Endodermal cell (in vitro differentiated cells): Measurements from ENCODE around the gene RBMS1. TPM values are rescaled to one million over a fixed set of nuclear protein-coding genes. Genes with fewer than 3 reads are reported as not detected.

Source experiments
- DNase-seq: peaks from one replicate; pipeline ENCODE4 v3.0.0-alpha.2; 2017
- H3K27ac ChIP-seq: 2 replicates; pipeline ENCODE4 v1.5.1; 2013; ENCODE audit warnings: mild to moderate bottlenecking, low read depth, low read length, moderate library complexity
- H3K27me3 ChIP-seq: 2 replicates; pipeline ENCODE4 v1.6.1; 2013; ENCODE audit warnings: mild to moderate bottlenecking, low read length, moderate library complexity; ENCODE audit not compliant: insufficient read depth, control insufficient read depth, poor library complexity, severe bottlenecking
- H3K36me3 ChIP-seq: 2 replicates; pipeline ENCODE4 v1.7.0; 2013; ENCODE audit warnings: mild to moderate bottlenecking, low read length, moderate library complexity; ENCODE audit not compliant: control insufficient read depth, insufficient read depth
- H3K4me1 ChIP-seq: one replicate; pipeline ENCODE4 v1.7.0; 2013; ENCODE audit warnings: low read length; ENCODE audit not compliant: control insufficient read depth, insufficient read depth
- H3K4me3 ChIP-seq: 2 replicates; pipeline ENCODE4 v1.5.1; 2013; ENCODE audit warnings: mild to moderate bottlenecking, low read length, moderate library complexity
- H3K9ac ChIP-seq: 2 replicates; pipeline ENCODE4 v1.6.1; 2013; ENCODE audit warnings: mild to moderate bottlenecking, low read length, moderate library complexity; ENCODE audit not compliant: poor library complexity, severe bottlenecking; ENCODE audit errors: extremely low read depth
- H3K9me3 ChIP-seq: 2 replicates; pipeline ENCODE4 v1.6.1; 2013; ENCODE audit warnings: mild to moderate bottlenecking, low read length, moderate library complexity; ENCODE audit not compliant: control insufficient read depth
- H3K27ac Mint-ChIP-seq: 2 replicates; pipeline ENCODE4 v1.8.0; 2020; ENCODE audit warnings: mixed read lengths
- H3K27me3 Mint-ChIP-seq: 2 replicates; pipeline ENCODE4 v1.8.0; 2021; ENCODE audit warnings: mild to moderate bottlenecking, mixed read lengths; ENCODE audit not compliant: insufficient read depth
- H3K36me3 Mint-ChIP-seq: 2 replicates; pipeline ENCODE4 v1.8.0; 2020; ENCODE audit warnings: low read depth, mixed read lengths
- H3K4me1 Mint-ChIP-seq: 2 replicates; pipeline ENCODE4 v1.8.0; 2020; ENCODE audit warnings: mixed read lengths
- H3K4me3 Mint-ChIP-seq: 2 replicates; pipeline ENCODE4 v1.8.0; 2020; ENCODE audit warnings: mild to moderate bottlenecking, moderate library complexity, mixed read lengths
- H3K9me3 Mint-ChIP-seq: 2 replicates; pipeline ENCODE4 v1.8.0; 2020; ENCODE audit warnings: mild to moderate bottlenecking, mixed read lengths
- WGBS, 2 experiments: methylation state at CpG; one replicate each; pipeline versions ENCODE4 v1.1.5 to v1.1.7; 2013; ENCODE audit warnings: missing lambda C conversion rate in 2 of 2, mixed read lengths in 1 of 2; ENCODE audit not compliant: insufficient coverage in 1 of 2, insufficient read length in 1 of 2; 5-methylcytosine and 5-hydroxymethylcytosine counted together
- total RNA-seq, 2 donors: library from RNA; stranded (reverse); fragmentation: NEBNext Ultra II Directional in 1 of 2; extraction: Animal tissue kit (Norgen Biotek cat#: 25700) in 1 of 2; gene quantifications; 2 replicates in 1 of 2; 3 replicates in 1 of 2; pipeline ENCODE4 v1.2.1, GENCODE V29; 2021
- TF ChIP-seq, protein P1 (sequence below): fragments of 200-600 bp; sonication (generic); conservative IDR thresholded peaks from 2 replicates; pipeline ENCODE4 v1.5.0; 2021; ENCODE audit warnings: antibody characterized with exemption, mild to moderate bottlenecking

Gene RBMS1
- total RNA-seq, 2 donors from 2014 or later = 90.7 to 124 TPM

DNA sequence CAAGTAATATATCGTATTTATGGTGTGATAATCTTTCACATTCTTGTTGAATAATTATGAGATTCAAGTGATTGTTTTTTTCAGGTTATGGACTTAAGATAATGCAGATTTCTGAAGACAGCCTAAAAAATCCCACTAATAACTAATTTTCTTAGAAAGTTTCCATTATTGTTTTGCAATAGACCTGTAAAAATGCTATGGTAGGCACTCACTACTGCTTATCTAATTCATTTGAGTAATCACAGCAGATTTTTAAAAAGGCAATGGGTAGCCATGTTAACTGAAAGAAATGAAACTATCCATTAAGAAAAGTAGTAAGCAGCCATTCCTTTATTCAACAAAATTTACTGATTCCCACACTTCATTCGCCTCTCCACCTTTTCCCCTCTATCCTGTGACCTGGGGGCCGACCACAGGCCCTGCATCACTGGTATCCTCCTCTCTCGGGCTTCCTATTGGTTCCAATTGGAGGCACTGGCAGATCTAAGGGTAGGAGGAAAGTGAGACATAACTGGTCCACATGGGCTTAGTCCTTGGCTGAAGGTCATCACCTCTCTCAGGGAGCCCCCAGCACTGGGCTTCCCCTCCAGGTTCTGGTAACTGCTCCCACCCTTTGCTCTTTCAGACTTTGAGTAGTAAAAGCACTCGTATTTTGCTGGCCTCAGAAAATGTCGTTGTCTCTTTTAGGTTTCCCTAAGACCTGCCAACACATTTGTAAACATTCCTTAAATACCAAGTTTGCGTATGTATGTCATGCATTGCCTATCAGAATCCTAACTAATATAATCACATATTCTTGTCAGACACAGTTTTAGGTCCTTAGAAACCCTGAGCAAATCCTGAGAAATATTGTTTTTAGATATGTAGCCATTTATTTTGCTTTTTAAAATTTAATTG, 18.5 kb downstream of the RBMS1 start:
- Histone ChIP-seq H3K27ac (no peak overlapping the region), H3K4me3 (no peak overlapping the region), H3K9ac (no peak overlapping the region), H3K9me3 (no peaks in the 10 kb centered on the region), H3K27me3 (no peaks in the 10 kb centered on the region), H3K36me3 (no peaks in the 10 kb centered on the region), H3K4me1 (peaks cover 7% of the 10 kb centered on the region)
- WGBS, 2 experiments = 81 to 96% methylated on average over 5 to 7 of the region's 7 CpGs
- peaks cover 4% of the 10 kb centered on the region for H3K36me3 Mint-ChIP-seq
- no peaks in the 10 kb centered on the region for H3K27me3 Mint-ChIP-seq
- peak overlapping the region; percentile 77 for H3K27ac Mint-ChIP-seq
- DNase-seq = peak; percentile 54
- H3K9me3 Mint-ChIP-seq = no peaks in the 10 kb centered on the region
- peaks cover 43% of the 10 kb centered on the region for H3K4me1 Mint-ChIP-seq
- TF ChIP-seq, protein P1, sequence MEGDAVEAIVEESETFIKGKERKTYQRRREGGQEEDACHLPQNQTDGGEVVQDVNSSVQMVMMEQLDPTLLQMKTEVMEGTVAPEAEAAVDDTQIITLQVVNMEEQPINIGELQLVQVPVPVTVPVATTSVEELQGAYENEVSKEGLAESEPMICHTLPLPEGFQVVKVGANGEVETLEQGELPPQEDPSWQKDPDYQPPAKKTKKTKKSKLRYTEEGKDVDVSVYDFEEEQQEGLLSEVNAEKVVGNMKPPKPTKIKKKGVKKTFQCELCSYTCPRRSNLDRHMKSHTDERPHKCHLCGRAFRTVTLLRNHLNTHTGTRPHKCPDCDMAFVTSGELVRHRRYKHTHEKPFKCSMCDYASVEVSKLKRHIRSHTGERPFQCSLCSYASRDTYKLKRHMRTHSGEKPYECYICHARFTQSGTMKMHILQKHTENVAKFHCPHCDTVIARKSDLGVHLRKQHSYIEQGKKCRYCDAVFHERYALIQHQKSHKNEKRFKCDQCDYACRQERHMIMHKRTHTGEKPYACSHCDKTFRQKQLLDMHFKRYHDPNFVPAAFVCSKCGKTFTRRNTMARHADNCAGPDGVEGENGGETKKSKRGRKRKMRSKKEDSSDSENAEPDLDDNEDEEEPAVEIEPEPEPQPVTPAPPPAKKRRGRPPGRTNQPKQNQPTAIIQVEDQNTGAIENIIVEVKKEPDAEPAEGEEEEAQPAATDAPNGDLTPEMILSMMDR = no peak
- H3K4me3 Mint-ChIP-seq = no peak overlapping the region

- H3K4me3 Mint-ChIP-seq = no peak overlapping the region
- H3K9me3 Mint-ChIP-seq = no peaks in the 10 kb centered on the region
- H3K9ac ChIP-seq = no peak overlapping the region
- no peaks in the 10 kb centered on the region for H3K36me3 ChIP-seq
- peak overlapping the region; percentile 7 for H3K27ac Mint-ChIP-seq
- no peaks in the 10 kb centered on the region for H3K9me3 ChIP-seq
- WGBS, 2 experiments = 93 to 94% methylated on average over 3 to 5 of the region's 6 CpGs
- peaks cover 4% of the 10 kb centered on the region for H3K36me3 Mint-ChIP-seq
- DNase-seq = no peak
- H3K27me3 ChIP-seq = no peaks in the 10 kb centered on the region
- H3K4me3 ChIP-seq = no peak overlapping the region
- H3K4me1 ChIP-seq = peaks cover 6% of the 10 kb centered on the region
- H3K27ac ChIP-seq = no peak overlapping the region
- TF ChIP-seq, protein P1 = no peak
- no peaks in the 10 kb centered on the region for H3K27me3 Mint-ChIP-seq
- peaks cover 43% of the 10 kb centered on the region for H3K4me1 Mint-ChIP-seq
Observed at GRCh38 chr2:160474319-160474645, 19.3 kb downstream of the RBMS1 start.

- no peak overlapping the region for H3K9ac ChIP-seq
- H3K9me3 ChIP-seq = no peaks in the 10 kb centered on the region
- H3K4me3 ChIP-seq = no peak overlapping the region
- TF ChIP-seq, protein P1 = no peak
- Mint-ChIP-seq H3K27ac (peak overlapping the region; percentile 7), H3K9me3 (no peaks in the 10 kb centered on the region), H3K27me3 (no peaks in the 10 kb centered on the region), H3K36me3 (peaks cover 4% of the 10 kb centered on the region), H3K4me3 (no peak overlapping the region), H3K4me1 (peaks cover 40% of the 10 kb centered on the region)
- 82 to 83% methylated on average over 2 of the region's 2 CpGs for WGBS, 2 experiments
- H3K27ac ChIP-seq = peak overlapping the region; percentile 47
- H3K36me3 ChIP-seq = no peaks in the 10 kb centered on the region
- H3K4me1 ChIP-seq = no peaks in the 10 kb centered on the region
- no peak for DNase-seq
- no peaks in the 10 kb centered on the region for H3K27me3 ChIP-seq
Observed at GRCh38 chr2:160473468-160474318, 19.9 kb downstream of the RBMS1 start.
